DOHH2 (cell line): ENCODE results near the gene KRT77.

ENCODE experiments used
- CTCF ChIP-seq: fragments of 200-600 bp; sonication (generic); IDR thresholded peaks from one replicate; pipeline ENCODE4 v1.5.1; 2014; ENCODE audit warnings: antibody characterized with exemption, mild to moderate bottlenecking, low read depth, low read length; ENCODE audit not compliant: poor library complexity, severe bottlenecking
- EZH2phosphoT487 ChIP-seq: fragments of 200-600 bp; sonication (generic); IDR thresholded peaks from 2 replicates; pipeline ENCODE4 v1.6.1; 2017; ENCODE audit warnings: borderline replicate concordance, mild to moderate bottlenecking, antibody characterized with exemption, low read length, moderate library complexity, mixed read lengths

GRCh38 chr12:52701281-52701680, 2.0 kb downstream of the KRT77 start:
- TF ChIP-seq CTCF (no peak), EZH2phosphoT487 (no peak)
